Dendritic cell treated with granulocyte-macrophage colony-stimulating factor and Interleukin-4, amounts not matched to agents 40 ng/mL and 50 ng/mL, for 4 days (primary cell): ENCODE data around the gene ETV6.
A peak's percentile ranks its signal among the peaks of the same experiment; 100 is the strongest.

ENCODE experiments used
- H3K27ac Mint-ChIP-seq: one replicate; pipeline ENCODE4 v1.8.0; 2022; ENCODE audit warnings: mild to moderate bottlenecking, mixed read lengths
- H3K27me3 Mint-ChIP-seq: one replicate; pipeline ENCODE4 v1.8.0; 2022; ENCODE audit warnings: mild to moderate bottlenecking, mixed read lengths
- H3K36me3 Mint-ChIP-seq: one replicate; pipeline ENCODE4 v1.8.0; 2022; ENCODE audit warnings: low read depth, mixed read lengths
- H3K4me1 Mint-ChIP-seq: one replicate; pipeline ENCODE4 v1.8.0; 2022; ENCODE audit warnings: low read depth, mixed read lengths
- H3K4me3 Mint-ChIP-seq: one replicate; pipeline ENCODE4 v1.8.0; 2022; ENCODE audit warnings: mild to moderate bottlenecking, moderate library complexity, mixed read lengths
- H3K9me3 Mint-ChIP-seq: one replicate; pipeline ENCODE4 v1.8.0; 2022; ENCODE audit warnings: mixed read lengths
- intact Hi-C: fragments of 100-400 bp; cut with micrococcal nuclease; formaldehyde crosslinking; loops from one replicate; pipeline ENCODE4 v1.15.0; 2022

The ETV6 gene

GRCh38 chr12:11812586-11813437 lies 163.3 kb downstream of the ETV6 start:
- intact Hi-C loops = loop anchor here (2.0 to 5.0 kb wide), 3 partner anchors 66 to 231 kb away; no protein-coding TSS in a partner anchor
- H3K4me1 Mint-ChIP-seq = peaks cover 81% of the 10 kb centered on the region
- H3K4me3 Mint-ChIP-seq = peak overlapping the region; percentile 73
- H3K27me3 Mint-ChIP-seq = no peaks in the 10 kb centered on the region
- peak overlapping the region; percentile 88 for H3K27ac Mint-ChIP-seq
- no peaks in the 10 kb centered on the region for H3K9me3 Mint-ChIP-seq
- H3K36me3 Mint-ChIP-seq = peaks cover 65% of the 10 kb centered on the region

- no peaks in the 10 kb centered on the region for H3K27me3 Mint-ChIP-seq
- H3K4me1 Mint-ChIP-seq = peaks cover 75% of the 10 kb centered on the region
- intact Hi-C loops = loop anchor here (2.0 to 5.0 kb wide), 3 partner anchors 67 to 231 kb away; no protein-coding TSS in a partner anchor
- peak overlapping the region; percentile 88 for H3K27ac Mint-ChIP-seq
- peak overlapping the region; percentile 73 for H3K4me3 Mint-ChIP-seq
- no peaks in the 10 kb centered on the region for H3K9me3 Mint-ChIP-seq
- peaks cover 59% of the 10 kb centered on the region for H3K36me3 Mint-ChIP-seq
These were observed 164.0 kb downstream of the ETV6 start for GRCh38 chr12:11813438-11813813.

- peaks cover 65% of the 10 kb centered on the region for H3K4me1 Mint-ChIP-seq
- no peak overlapping the region for H3K4me3 Mint-ChIP-seq
- peak overlapping the region; percentile 88 for H3K27ac Mint-ChIP-seq
- no peaks in the 10 kb centered on the region for H3K27me3 Mint-ChIP-seq
- no peaks in the 10 kb centered on the region for H3K9me3 Mint-ChIP-seq
- H3K36me3 Mint-ChIP-seq = peaks cover 50% of the 10 kb centered on the region
- intact Hi-C loops = loop anchor here (5.0 kb wide), 2 partner anchors 162 to 232 kb away; no protein-coding TSS in a partner anchor
These were observed 164.9 kb downstream of the ETV6 start for GRCh38 chr12:11814374-11814773.

DNA sequence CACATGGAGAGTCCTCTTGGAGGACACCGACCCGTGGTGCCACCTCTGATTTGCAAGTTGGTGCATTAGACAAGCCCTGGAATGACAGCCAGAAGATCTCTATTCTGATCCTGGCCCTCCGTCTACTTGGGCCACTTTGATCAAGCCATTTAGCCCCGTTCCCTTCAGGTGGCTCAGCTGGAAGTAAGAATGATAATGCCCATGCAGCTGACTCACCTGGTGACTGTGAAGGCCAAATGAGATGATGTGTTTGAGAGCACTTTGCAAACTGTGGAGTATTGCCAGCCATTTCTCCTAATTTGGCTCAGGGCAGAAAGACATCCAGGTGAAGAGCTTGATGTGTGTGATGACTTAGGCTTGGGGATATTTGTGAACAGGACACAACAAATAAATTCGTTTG lies 165.9 kb downstream of the ETV6 start:
- Mint-ChIP-seq H3K36me3 (peaks cover 43% of the 10 kb centered on the region), H3K4me3 (no peak overlapping the region), H3K27ac (peak overlapping the region; percentile 88), H3K27me3 (no peaks in the 10 kb centered on the region), H3K4me1 (peaks cover 56% of the 10 kb centered on the region), H3K9me3 (no peaks in the 10 kb centered on the region)
- intact Hi-C loops = no loop called here

DNA sequence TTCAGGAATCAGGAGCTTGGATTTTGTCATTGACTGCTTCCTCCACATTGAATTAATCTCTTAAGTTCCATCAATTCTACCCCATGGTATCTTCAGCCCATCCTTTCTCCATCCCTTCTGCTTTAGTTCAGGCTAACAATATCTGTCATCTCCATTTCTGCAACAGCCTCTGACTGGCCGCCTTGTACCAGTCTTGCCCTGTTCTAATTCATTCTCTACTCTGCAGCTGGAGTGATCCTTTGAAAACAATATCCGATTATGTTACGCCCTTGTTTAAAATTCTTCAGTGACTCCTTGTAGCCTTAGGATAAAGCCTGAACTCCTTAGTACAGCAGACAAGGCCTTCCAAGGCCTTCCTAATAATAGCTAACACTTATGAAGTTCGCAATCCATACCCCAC lies 170.2 kb downstream of the ETV6 start:
- H3K4me3 Mint-ChIP-seq = no peak overlapping the region
- no peak overlapping the region for H3K27ac Mint-ChIP-seq
- H3K36me3 Mint-ChIP-seq = peaks cover 29% of the 10 kb centered on the region
- intact Hi-C loops = no loop called here
- H3K27me3 Mint-ChIP-seq = no peaks in the 10 kb centered on the region
- peaks cover 28% of the 10 kb centered on the region for H3K4me1 Mint-ChIP-seq
- no peaks in the 10 kb centered on the region for H3K9me3 Mint-ChIP-seq

DNA sequence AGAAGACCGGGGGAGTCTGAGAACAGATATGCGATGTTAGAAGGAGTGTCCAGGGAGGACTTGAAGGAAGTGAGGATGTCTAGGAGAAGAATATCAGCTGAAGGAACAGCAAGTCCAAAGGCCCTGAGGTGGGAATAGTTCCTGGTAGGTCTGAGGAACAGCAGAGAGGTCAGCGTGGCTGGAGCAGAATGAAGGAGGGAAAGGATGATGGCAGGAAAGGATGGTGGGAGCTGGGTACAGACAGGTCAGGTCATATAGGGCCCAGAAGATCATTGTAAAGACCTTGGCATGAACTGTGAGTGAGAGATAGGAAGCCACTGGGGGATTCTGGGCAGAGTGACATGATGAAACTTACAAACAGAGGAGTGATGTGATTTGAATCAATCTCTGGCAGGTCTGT lies 171.0 kb downstream of the ETV6 start:
- Mint-ChIP-seq H3K27me3 (no peaks in the 10 kb centered on the region), H3K27ac (no peak overlapping the region), H3K9me3 (no peaks in the 10 kb centered on the region), H3K4me1 (peaks cover 28% of the 10 kb centered on the region), H3K36me3 (peaks cover 29% of the 10 kb centered on the region), H3K4me3 (no peak overlapping the region)
- intact Hi-C loops = no loop called here

- H3K27me3 Mint-ChIP-seq = no peaks in the 10 kb centered on the region
- peaks cover 29% of the 10 kb centered on the region for H3K4me1 Mint-ChIP-seq
- no peak overlapping the region for H3K4me3 Mint-ChIP-seq
- intact Hi-C loops = no loop called here
- H3K9me3 Mint-ChIP-seq = no peaks in the 10 kb centered on the region
- peaks cover 23% of the 10 kb centered on the region for H3K36me3 Mint-ChIP-seq
- H3K27ac Mint-ChIP-seq = no peak overlapping the region
These were observed 172.1 kb downstream of the ETV6 start for GRCh38 chr12:11821386-11822080.

GRCh38 chr12:11822081-11822834 lies 172.8 kb downstream of the ETV6 start:
- Mint-ChIP-seq H3K36me3 (peaks cover 23% of the 10 kb centered on the region), H3K27me3 (no peaks in the 10 kb centered on the region), H3K27ac (no peak overlapping the region), H3K4me1 (peaks cover 36% of the 10 kb centered on the region), H3K4me3 (no peak overlapping the region), H3K9me3 (no peaks in the 10 kb centered on the region)
- intact Hi-C loops = no loop called here

GRCh38 chr12:11823043-11823442 lies 173.6 kb downstream of the ETV6 start:
- Mint-ChIP-seq H3K36me3 (peaks cover 23% of the 10 kb centered on the region), H3K9me3 (no peaks in the 10 kb centered on the region), H3K27me3 (no peaks in the 10 kb centered on the region), H3K4me3 (no peak overlapping the region), H3K27ac (no peak overlapping the region), H3K4me1 (peaks cover 38% of the 10 kb centered on the region)
- intact Hi-C loops = no loop called here

- Mint-ChIP-seq H3K4me1 (peaks cover 38% of the 10 kb centered on the region), H3K27me3 (no peaks in the 10 kb centered on the region), H3K36me3 (peaks cover 23% of the 10 kb centered on the region), H3K27ac (no peak overlapping the region), H3K4me3 (no peak overlapping the region), H3K9me3 (no peaks in the 10 kb centered on the region)
- intact Hi-C loops = no loop called here
These were observed 174.1 kb downstream of the ETV6 start for GRCh38 chr12:11823593-11823992.

- intact Hi-C loops = no loop called here
- H3K9me3 Mint-ChIP-seq = no peaks in the 10 kb centered on the region
- peaks cover 38% of the 10 kb centered on the region for H3K4me1 Mint-ChIP-seq
- no peak overlapping the region for H3K27ac Mint-ChIP-seq
- H3K4me3 Mint-ChIP-seq = no peak overlapping the region
- peaks cover 23% of the 10 kb centered on the region for H3K36me3 Mint-ChIP-seq
- no peaks in the 10 kb centered on the region for H3K27me3 Mint-ChIP-seq
These were observed 174.6 kb downstream of the ETV6 start for GRCh38 chr12:11824069-11824468.

GRCh38 chr12:11824736-11825135 lies 175.3 kb downstream of the ETV6 start:
- Mint-ChIP-seq H3K4me3 (no peak overlapping the region), H3K27me3 (no peaks in the 10 kb centered on the region), H3K27ac (no peak overlapping the region), H3K9me3 (no peaks in the 10 kb centered on the region), H3K36me3 (peaks cover 23% of the 10 kb centered on the region), H3K4me1 (peaks cover 38% of the 10 kb centered on the region)
- intact Hi-C loops = no loop called here

DNA sequence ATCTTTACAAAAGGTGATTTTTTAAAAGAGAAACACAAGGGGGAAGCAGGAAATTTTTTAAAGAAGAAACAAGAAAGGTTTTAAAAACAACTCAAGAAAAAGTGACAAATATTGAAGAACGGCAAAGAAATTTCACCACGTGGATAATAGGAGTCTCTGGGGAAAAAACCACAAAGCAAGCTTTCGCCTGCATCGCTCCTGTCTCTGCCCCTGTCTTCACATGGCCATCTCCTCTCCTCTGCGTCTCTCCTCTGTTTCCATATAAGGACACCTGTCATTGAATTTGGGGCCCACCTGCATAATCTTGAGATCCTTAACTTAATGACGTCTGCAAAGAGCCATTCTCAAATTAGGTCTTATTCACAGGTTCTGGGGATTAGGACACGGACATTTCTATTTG lies 175.8 kb downstream of the ETV6 start:
- H3K36me3 Mint-ChIP-seq = peaks cover 23% of the 10 kb centered on the region
- no peak overlapping the region for H3K4me3 Mint-ChIP-seq
- peaks cover 38% of the 10 kb centered on the region for H3K4me1 Mint-ChIP-seq
- H3K27me3 Mint-ChIP-seq = no peaks in the 10 kb centered on the region
- no peaks in the 10 kb centered on the region for H3K9me3 Mint-ChIP-seq
- intact Hi-C loops = no loop called here
- no peak overlapping the region for H3K27ac Mint-ChIP-seq

DNA sequence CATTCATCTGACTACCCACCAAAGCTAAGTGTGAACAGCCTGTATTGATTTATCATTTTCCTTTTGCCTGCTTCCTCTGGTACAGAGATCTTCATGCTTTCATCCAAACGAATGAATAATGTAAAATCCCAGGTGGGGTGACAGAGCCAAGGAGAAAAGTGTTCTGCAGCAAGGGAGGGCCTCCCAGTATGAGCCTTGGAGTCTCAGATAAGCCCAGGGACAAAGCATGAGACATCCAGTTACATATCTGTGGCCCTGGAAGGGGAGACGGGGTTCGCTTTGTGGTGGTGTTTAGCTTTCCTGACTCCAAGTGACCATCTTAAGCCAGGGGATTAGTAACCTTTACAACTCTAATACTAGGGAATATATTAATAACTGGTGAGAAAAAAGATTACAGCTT lies 177.1 kb downstream of the ETV6 start:
- intact Hi-C loops = no loop called here
- H3K36me3 Mint-ChIP-seq = peaks cover 23% of the 10 kb centered on the region
- H3K9me3 Mint-ChIP-seq = no peaks in the 10 kb centered on the region
- H3K27ac Mint-ChIP-seq = no peak overlapping the region
- no peaks in the 10 kb centered on the region for H3K27me3 Mint-ChIP-seq
- H3K4me3 Mint-ChIP-seq = no peak overlapping the region
- peaks cover 38% of the 10 kb centered on the region for H3K4me1 Mint-ChIP-seq
